Choroid plexus epithelial cell (primary cell): ENCODE measurements around the gene PCK2.

Experiments used
- DNase-seq: peaks from one replicate; pipeline ENCODE4 v3.0.0-alpha.2; 2010; ENCODE audit warnings: low read depth
- H3K4me3 ChIP-seq: 2 replicates; pipeline ENCODE4 v1.5.1; 2011; ENCODE audit warnings: low read depth, mild to moderate bottlenecking, control low read depth, low read length, moderate library complexity
- TF ChIP-seq, protein P1 (sequence below): conservative IDR thresholded peaks from 2 replicates; pipeline ENCODE4 v1.5.1; 2011; ENCODE audit warnings: low read depth, mild to moderate bottlenecking, control low read depth, inconsistent platforms, low read length, moderate library complexity

The PCK2 gene

DNA sequence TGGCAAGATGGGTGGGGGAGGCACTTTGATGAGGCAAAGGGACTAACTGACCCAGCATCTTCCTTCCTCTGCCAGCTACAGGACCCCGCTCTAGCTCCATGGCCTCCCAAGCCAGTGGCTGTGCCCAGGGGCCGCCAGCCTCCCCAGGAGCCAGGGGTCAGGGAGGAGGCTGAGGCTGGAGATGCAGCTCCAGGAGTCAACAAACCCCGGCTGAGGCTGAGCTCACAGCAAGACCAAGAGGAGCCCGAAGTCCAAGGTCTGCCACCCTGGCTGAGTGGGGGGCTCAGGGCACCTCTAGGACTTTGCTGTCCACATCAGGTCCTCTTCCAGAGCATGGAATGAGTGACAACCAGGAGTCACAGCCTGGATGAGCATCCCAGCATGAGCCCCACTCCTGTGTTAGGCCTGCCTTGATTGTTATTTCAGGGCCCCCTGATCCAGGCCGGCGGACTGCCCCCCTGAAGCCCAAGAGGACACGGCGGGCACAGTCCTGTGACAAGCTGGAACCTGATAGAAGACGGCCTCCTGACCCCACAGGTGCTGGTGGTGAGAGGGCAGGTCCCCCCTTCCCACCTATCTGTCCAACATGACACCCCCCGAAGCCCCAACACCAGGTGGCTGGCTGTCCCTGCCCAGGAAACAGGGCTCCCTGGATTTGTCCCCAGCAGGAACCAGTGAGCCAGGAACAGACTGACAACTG is 25.2 kb upstream of the PCK2 start:
- no peak overlapping the region for H3K4me3 ChIP-seq
- DNase-seq, result no peak
- TF ChIP-seq, protein P1, sequence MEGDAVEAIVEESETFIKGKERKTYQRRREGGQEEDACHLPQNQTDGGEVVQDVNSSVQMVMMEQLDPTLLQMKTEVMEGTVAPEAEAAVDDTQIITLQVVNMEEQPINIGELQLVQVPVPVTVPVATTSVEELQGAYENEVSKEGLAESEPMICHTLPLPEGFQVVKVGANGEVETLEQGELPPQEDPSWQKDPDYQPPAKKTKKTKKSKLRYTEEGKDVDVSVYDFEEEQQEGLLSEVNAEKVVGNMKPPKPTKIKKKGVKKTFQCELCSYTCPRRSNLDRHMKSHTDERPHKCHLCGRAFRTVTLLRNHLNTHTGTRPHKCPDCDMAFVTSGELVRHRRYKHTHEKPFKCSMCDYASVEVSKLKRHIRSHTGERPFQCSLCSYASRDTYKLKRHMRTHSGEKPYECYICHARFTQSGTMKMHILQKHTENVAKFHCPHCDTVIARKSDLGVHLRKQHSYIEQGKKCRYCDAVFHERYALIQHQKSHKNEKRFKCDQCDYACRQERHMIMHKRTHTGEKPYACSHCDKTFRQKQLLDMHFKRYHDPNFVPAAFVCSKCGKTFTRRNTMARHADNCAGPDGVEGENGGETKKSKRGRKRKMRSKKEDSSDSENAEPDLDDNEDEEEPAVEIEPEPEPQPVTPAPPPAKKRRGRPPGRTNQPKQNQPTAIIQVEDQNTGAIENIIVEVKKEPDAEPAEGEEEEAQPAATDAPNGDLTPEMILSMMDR, result no peak

- H3K4me3 ChIP-seq, result no peak overlapping the region
- no peak for DNase-seq
- TF ChIP-seq, protein P1, result no peak
Observed at GRCh38 chr14:24069411-24069735, 24.7 kb upstream of the PCK2 start.

DNA sequence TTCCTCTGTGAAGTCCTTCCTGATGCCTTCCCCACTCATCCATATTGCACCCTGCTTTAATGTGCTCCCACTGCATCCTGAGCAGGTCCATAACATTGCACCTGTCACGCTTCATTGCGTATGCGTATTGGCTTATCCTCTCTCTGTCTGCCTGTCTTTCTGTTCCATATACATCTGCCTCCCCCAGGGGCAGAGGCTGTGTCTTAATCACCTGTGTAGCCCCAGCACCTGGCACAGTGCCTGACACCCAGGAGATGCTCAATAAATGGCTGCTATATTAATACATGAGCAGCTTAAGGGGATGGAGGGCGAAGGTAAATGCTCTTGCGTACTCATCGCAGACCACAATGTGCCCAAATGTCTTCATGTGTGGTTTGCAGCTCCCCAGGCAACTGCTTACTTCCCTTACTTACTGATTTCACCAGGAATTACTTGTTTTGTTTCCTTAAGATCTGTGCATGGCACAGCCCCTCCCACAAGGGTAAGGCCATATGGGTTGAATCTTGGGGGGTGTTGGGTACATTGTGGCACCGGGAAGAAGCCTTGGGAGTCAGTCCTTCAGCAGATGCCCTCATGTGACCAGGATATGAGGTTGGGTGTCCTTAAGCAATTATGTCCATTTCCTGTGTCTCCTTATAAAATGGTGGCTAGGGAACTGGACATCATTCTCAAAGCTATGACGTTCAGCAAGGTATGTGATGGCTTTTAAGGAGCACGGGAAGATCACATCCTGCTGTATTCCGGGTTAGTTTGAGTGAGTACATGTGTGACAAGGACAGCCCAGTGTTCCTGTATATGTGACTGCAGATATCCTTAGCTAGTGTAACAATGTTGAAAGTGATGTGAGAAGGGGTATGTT is 23.6 kb upstream of the PCK2 start:
- DNase-seq, result no peak
- TF ChIP-seq, protein P1, result no peak
- H3K4me3 ChIP-seq, result no peak overlapping the region

- no peak within 1 kb of the TSS for H3K4me3 ChIP-seq
- TF ChIP-seq, protein P1, result no peak
- DNase-seq, result no peak
Observed at GRCh38 chr14:24071144-24071697, 22.9 kb upstream of the PCK2 start, which contains the start of gene CPNE6. CPNE6 (plus strand) TSS chr14:24071562; CDS start chr14:24072937, 1,375 bp downstream.

- TF ChIP-seq, protein P1, result no peak
Observed at GRCh38 chr14:24071836-24072430, 22.2 kb upstream of the PCK2 start.

GRCh38 chr14:24072436-24072835 is 21.7 kb upstream of the PCK2 start:
- DNase-seq, result no peak
- H3K4me3 ChIP-seq, result no peak overlapping the region
- TF ChIP-seq, protein P1, result no peak

More at GRCh38 chr14:24071836-24072430, 22.2 kb upstream of the PCK2 start:
- DNase-seq, result no peak
- H3K4me3 ChIP-seq, result no peak overlapping the region
